Mammary epithelial cell (primary cell): ENCODE data around the gene PUSL1.

Experiments used
- EZH2 ChIP-seq: IDR thresholded peaks from 2 replicates; pipeline ENCODE4 v1.6.1; 2012; ENCODE audit warnings: low read length, inconsistent platforms, borderline replicate concordance
- TF ChIP-seq, protein P1 (sequence below), 2 donors: IDR thresholded peaks in 1 of 2; conservative IDR thresholded peaks in 1 of 2; 2 replicates each; pipeline ENCODE4 v1.5.1; 2011 to 2012; ENCODE audit warnings: inconsistent platforms in 2 of 2, low read length in 2 of 2, mild to moderate bottlenecking in 2 of 2, control low read depth in 1 of 2, low read depth in 1 of 2; ENCODE audit not compliant: insufficient read depth in 1 of 2; ENCODE audit errors: extremely low read depth in 1 of 2

DNA sequence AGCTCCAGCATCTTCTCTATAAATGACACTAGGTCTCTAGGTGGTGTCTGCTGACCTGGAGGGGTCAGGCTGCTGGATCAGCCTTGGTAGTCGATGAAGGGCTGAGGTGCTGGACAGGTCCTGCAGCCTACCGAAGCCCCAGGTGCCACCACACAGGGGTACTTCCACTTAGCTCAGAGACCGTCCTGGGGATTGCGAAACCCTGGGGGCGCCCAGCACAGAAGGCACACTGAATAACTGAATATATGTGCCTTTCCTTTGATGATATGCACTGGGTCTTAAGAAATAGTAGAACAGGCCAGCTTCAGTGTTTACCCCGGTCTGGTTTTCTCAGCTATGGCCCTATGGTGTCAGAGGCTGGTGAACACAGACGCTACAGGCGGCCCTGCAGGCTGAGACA is 45.6 kb upstream of the PUSL1 start:
- TF ChIP-seq, protein P1, sequence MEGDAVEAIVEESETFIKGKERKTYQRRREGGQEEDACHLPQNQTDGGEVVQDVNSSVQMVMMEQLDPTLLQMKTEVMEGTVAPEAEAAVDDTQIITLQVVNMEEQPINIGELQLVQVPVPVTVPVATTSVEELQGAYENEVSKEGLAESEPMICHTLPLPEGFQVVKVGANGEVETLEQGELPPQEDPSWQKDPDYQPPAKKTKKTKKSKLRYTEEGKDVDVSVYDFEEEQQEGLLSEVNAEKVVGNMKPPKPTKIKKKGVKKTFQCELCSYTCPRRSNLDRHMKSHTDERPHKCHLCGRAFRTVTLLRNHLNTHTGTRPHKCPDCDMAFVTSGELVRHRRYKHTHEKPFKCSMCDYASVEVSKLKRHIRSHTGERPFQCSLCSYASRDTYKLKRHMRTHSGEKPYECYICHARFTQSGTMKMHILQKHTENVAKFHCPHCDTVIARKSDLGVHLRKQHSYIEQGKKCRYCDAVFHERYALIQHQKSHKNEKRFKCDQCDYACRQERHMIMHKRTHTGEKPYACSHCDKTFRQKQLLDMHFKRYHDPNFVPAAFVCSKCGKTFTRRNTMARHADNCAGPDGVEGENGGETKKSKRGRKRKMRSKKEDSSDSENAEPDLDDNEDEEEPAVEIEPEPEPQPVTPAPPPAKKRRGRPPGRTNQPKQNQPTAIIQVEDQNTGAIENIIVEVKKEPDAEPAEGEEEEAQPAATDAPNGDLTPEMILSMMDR (conservative IDR thresholded peaks at IDR 0.05 in 1 of 2, IDR thresholded peaks at IDR 0.05 in 1 of 2; ENCODE audit: extremely low read depth in 1 of 2, insufficient read depth in 1 of 2, low read depth in 1 of 2, low read length in 2 of 2): no peak
- TF ChIP-seq EZH2: no peak
